ENCODE data around the gene SUV39H1.

Gene SUV39H1

GRCh38 chrX:48715072-48715471 lies 18.5 kb downstream of the SUV39H1 start:
- no peak for DNase-seq

GRCh38 chrX:48715876-48716502 lies 19.5 kb downstream of the SUV39H1 start:
- DNase-seq: no peak

- no peak for DNase-seq
Observed at GRCh38 chrX:48719958-48720357, 23.4 kb downstream of the SUV39H1 start.

GRCh38 chrX:48720577-48721250 lies 24.2 kb downstream of the SUV39H1 start:
- no peak for DNase-seq

- DNase-seq: no peak
Observed at GRCh38 chrX:48721916-48722315, 25.4 kb downstream of the SUV39H1 start.

GRCh38 chrX:48726596-48726995 lies 30.1 kb downstream of the SUV39H1 start:
- DNase-seq: no peak

GRCh38 chrX:48728653-48729052 lies 32.1 kb downstream of the SUV39H1 start:
- DNase-seq: no peak

GRCh38 chrX:48736303-48736702 lies 39.8 kb downstream of the SUV39H1 start:
- DNase-seq: no peak

GRCh38 chrX:48736878-48737212 lies 40.3 kb downstream of the SUV39H1 start:
- DNase-seq: no peak

- peak; percentile 98 for DNase-seq
Observed at GRCh38 chrX:48737213-48737938, 40.8 kb downstream of the SUV39H1 start.

- DNase-seq: peak; percentile 24
Observed at GRCh38 chrX:48737940-48738339, 41.4 kb downstream of the SUV39H1 start.

- DNase-seq: no peak
Observed at GRCh38 chrX:48741834-48742233, 45.3 kb downstream of the SUV39H1 start.

- DNase-seq: no peak
Observed at GRCh38 chrX:48745222-48745621, 48.7 kb downstream of the SUV39H1 start.

GRCh38 chrX:48747415-48748016 lies 51.0 kb downstream of the SUV39H1 start:
- no peak for DNase-seq

- DNase-seq: no peak
Observed at GRCh38 chrX:48749182-48749581, 52.6 kb downstream of the SUV39H1 start.

GRCh38 chrX:48751343-48751742 lies 54.8 kb downstream of the SUV39H1 start:
- DNase-seq: no peak

- no peak for DNase-seq
Observed at GRCh38 chrX:48752498-48752897, 56.0 kb downstream of the SUV39H1 start.

- no peak for DNase-seq
Observed at GRCh38 chrX:48753708-48754228, 57.2 kb downstream of the SUV39H1 start.

GRCh38 chrX:48754238-48754637 lies 57.7 kb downstream of the SUV39H1 start:
- DNase-seq: no peak

Measured in NCI-H2227 treated with DMSO at 0.1 percent for 48 hours (cell line).